Glutamatergic neuron (in vitro differentiated cells): Measurements from ENCODE around the gene ATG16L2. TPM values are rescaled to one million over a fixed set of nuclear protein-coding genes. Genes with fewer than 3 reads are reported as not detected.

Source experiments
- DNase-seq: peaks from one replicate; pipeline ENCODE4 v3.0.0; 2022
- H3K27ac Mint-ChIP-seq: one replicate; pipeline ENCODE4 v1.8.0; 2020; ENCODE audit warnings: mild to moderate bottlenecking, mixed read lengths, inconsistent platforms; ENCODE audit not compliant: unreplicated experiment
- H3K27me3 Mint-ChIP-seq: one replicate; pipeline ENCODE4 v1.8.0; 2020; ENCODE audit warnings: mild to moderate bottlenecking, moderate library complexity, mixed read lengths, inconsistent platforms; ENCODE audit not compliant: unreplicated experiment
- H3K36me3 Mint-ChIP-seq: one replicate; pipeline ENCODE4 v1.8.0; 2020; ENCODE audit warnings: mild to moderate bottlenecking, mixed read lengths, inconsistent platforms; ENCODE audit not compliant: unreplicated experiment
- H3K4me1 Mint-ChIP-seq: one replicate; pipeline ENCODE4 v1.8.0; 2020; ENCODE audit warnings: mild to moderate bottlenecking, low read depth, mixed read lengths, inconsistent platforms; ENCODE audit not compliant: unreplicated experiment
- H3K4me3 Mint-ChIP-seq: one replicate; pipeline ENCODE4 v1.8.0; 2020; ENCODE audit warnings: mild to moderate bottlenecking, mixed read lengths, inconsistent platforms; ENCODE audit not compliant: unreplicated experiment
- H3K9me3 Mint-ChIP-seq: one replicate; pipeline ENCODE4 v1.8.0; 2020; ENCODE audit warnings: mild to moderate bottlenecking, moderate library complexity, mixed read lengths, inconsistent platforms; ENCODE audit not compliant: unreplicated experiment
- long read RNA-seq: library from polyadenylated mRNA; unstranded; transcript quantifications from one replicate; pipeline ENCODE4 v2.0.0, GENCODE V29; 2020; ENCODE audit not compliant: unreplicated experiment
- total RNA-seq: library from RNA; stranded (reverse); fragmentation: NEBNext Ultra II Directional; extraction: Animal tissue kit (Norgen Biotek cat#: 25700); gene quantifications from one replicate; pipeline ENCODE4 v1.2.1, GENCODE V29; 2021; ENCODE audit not compliant: unreplicated experiment
- TF ChIP-seq, protein P1 (sequence below): fragments of 200-600 bp; sonication (generic); IDR thresholded peaks from one replicate; pipeline ENCODE4 v1.5.0; 2021; ENCODE audit not compliant: partially characterized antibody, unreplicated experiment

Gene ATG16L2, protein sequence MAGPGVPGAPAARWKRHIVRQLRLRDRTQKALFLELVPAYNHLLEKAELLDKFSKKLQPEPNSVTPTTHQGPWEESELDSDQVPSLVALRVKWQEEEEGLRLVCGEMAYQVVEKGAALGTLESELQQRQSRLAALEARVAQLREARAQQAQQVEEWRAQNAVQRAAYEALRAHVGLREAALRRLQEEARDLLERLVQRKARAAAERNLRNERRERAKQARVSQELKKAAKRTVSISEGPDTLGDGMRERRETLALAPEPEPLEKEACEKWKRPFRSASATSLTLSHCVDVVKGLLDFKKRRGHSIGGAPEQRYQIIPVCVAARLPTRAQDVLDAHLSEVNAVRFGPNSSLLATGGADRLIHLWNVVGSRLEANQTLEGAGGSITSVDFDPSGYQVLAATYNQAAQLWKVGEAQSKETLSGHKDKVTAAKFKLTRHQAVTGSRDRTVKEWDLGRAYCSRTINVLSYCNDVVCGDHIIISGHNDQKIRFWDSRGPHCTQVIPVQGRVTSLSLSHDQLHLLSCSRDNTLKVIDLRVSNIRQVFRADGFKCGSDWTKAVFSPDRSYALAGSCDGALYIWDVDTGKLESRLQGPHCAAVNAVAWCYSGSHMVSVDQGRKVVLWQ
- total RNA-seq = 6.9 TPM
- long read RNA-seq, partial matches to known transcripts = 0 of 3 reads
- long read RNA-seq, other reads (novel, unspliced or antisense) = 2 of 3 reads

DNA sequence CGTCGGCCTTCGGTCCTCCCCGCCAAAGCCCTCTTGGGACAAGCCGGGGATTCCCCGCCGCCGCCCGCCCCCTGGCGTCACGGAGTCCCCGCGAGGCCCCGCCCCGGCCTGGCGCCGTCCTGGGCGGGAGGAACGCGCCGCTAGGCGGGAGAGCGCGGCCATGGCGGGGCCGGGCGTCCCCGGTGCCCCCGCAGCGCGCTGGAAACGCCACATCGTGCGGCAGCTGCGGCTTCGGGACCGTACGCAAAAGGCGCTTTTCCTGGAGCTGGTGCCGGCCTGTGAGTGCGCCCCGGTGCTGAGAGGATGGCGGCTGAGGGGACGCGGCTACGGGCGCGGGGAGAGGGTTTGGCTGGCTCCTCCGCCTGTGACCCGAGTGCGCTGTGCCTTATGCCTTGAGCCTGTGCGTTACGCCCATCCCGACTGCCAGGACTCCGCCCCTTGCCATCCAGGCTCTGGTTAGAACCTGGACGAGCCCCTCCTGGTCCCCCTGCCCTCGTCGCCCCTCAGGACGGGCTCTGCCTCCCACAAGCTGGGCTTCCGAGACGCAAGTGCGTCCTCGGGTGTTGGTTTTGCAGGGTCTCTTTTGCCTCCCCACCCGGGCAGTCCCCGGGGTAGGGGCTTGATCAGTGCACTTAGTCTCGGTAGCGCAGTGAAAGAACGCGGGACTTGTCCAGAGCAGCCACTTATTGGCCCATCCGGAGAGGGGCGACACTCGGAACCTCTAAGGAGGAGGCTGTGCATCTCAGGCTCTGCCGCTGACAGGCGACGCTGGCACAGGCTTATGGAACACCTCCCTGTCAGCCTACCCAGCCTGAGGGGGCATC is at the start of gene ATG16L2:
Gene ATG16L2 (plus strand): TSS at position 126 of the 824 bp plus-strand sequence. CDS start 35 bp downstream, at position 161.
- Mint-ChIP-seq H3K4me1 (no peaks in the 10 kb centered on the region), H3K27me3 (peaks cover 16% of the 10 kb centered on the region), H3K4me3 (peak within 1 kb of the TSS; percentile 94), H3K27ac (peak within 1 kb of the TSS; percentile 28), H3K9me3 (peaks cover 2% of the 10 kb centered on the region), H3K36me3 (no peaks in the 10 kb centered on the region)
- peak; percentile 88 for DNase-seq
- TF ChIP-seq, protein P1, sequence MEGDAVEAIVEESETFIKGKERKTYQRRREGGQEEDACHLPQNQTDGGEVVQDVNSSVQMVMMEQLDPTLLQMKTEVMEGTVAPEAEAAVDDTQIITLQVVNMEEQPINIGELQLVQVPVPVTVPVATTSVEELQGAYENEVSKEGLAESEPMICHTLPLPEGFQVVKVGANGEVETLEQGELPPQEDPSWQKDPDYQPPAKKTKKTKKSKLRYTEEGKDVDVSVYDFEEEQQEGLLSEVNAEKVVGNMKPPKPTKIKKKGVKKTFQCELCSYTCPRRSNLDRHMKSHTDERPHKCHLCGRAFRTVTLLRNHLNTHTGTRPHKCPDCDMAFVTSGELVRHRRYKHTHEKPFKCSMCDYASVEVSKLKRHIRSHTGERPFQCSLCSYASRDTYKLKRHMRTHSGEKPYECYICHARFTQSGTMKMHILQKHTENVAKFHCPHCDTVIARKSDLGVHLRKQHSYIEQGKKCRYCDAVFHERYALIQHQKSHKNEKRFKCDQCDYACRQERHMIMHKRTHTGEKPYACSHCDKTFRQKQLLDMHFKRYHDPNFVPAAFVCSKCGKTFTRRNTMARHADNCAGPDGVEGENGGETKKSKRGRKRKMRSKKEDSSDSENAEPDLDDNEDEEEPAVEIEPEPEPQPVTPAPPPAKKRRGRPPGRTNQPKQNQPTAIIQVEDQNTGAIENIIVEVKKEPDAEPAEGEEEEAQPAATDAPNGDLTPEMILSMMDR = no peak

DNA sequence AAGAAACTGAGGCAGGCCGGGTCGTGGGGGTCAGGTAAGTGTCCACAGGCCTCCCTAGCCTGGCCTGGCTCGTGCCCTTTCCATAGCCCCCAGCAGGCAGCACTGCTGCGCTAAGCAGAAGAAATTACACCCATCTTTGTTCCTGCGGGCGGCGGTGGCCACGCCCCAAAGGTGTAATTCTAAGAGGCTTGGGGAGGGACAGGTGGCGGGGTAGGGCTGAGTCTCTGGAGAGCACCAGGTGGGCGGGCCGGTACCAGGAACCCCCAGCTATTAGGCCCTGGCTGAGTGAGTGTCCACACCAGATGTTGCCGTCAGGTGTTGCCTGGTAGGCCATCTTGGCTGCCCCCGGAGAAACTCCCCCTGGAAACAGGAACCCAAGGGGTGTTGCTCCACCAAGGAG is 49.7 kb upstream of the ATG16L2 start:
- H3K27ac Mint-ChIP-seq = no peak overlapping the region

DNA sequence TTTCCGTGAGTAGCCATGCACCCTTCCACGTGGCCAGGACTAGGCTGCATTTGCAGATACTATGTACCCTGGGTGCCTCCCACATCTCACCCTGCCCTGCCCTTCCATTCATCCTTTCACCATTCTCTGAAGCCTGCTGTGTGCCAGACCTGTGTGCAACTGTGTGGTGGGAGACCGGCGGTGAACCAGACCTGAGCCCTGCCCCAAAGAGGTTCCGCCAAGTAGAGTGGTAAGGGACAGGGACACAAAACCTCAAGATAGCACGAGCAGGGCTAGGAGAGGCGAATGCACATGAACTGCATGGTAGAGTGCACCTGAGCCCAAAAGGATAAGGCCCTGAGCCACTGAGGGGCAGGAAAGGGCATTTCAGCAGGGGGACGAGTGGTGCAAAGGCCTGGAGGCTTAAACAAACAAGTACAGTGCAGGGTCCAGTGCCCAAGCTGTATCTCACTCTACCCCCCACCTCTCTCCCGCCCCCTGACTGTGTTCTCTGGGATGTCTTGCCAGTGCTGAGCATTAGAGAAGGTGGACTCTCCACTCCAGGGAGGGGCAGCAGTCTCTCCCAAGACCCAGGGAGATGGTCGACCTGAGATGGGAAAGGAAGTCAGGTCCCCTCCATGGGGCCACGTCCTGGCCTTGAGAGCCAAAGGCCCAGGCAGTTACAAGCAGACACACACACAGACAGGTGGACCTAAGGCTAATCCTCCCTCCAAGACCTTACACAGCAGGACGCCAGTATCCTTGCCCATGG is 47.9 kb upstream of the ATG16L2 start:
- Mint-ChIP-seq H3K4me3 (no peak overlapping the region), H3K9me3 (no peaks in the 10 kb centered on the region), H3K27ac (no peak overlapping the region), H3K4me1 (peaks cover 7% of the 10 kb centered on the region), H3K36me3 (no peaks in the 10 kb centered on the region), H3K27me3 (peaks cover 1% of the 10 kb centered on the region)
- TF ChIP-seq, protein P1 = no peak
- no peak for DNase-seq

More for the DNA sequence above, 49.7 kb upstream of the ATG16L2 start:
- peaks cover 7% of the 10 kb centered on the region for H3K4me1 Mint-ChIP-seq
- H3K36me3 Mint-ChIP-seq = no peaks in the 10 kb centered on the region
- H3K9me3 Mint-ChIP-seq = no peaks in the 10 kb centered on the region
- H3K27me3 Mint-ChIP-seq = peaks cover under 1% of the 10 kb centered on the region
- TF ChIP-seq, protein P1 = no peak
- DNase-seq = no peak
- no peak overlapping the region for H3K4me3 Mint-ChIP-seq

DNA sequence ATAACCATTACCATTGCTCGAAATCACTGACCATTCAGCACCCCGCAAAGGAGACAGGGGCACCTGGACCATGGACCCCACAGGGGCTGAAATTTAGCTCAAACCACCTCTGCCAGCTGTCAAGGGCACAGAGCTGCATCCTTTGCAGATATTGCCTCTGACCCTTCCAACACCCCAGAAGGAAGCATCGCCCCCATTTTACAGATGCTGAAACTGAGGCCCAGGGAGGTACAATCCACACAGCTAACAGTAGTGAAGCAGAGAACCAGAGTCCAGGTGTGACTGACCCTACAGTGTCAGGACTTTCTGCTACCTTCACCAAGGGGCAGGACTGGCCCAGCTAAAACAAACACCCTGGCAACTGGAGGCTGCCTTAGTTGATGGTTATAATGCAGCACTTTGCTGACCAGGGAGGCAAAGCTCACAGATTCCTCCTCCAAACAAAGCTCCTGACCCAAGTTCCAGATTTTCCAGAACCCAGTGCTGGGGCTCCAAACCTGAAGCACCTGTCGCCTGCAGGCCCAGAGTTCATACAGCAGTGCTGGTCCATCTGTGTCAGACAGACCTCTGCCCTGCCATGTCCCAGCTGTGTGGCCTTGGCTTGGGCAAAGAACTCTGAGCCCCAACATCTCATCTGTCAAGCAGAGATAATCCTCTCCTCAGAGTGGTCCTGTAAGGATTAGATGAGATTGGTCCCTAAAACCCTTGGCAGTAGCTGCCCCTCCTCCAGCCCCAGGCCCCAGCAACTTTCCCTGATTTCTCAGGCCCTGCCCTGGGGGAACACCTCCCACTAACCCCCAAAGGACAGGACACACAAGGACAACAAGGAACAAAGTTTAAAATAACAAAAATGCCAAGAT is 46.8 kb upstream of the ATG16L2 start:
- Mint-ChIP-seq H3K9me3 (peaks cover 2% of the 10 kb centered on the region), H3K27me3 (peaks cover 1% of the 10 kb centered on the region), H3K27ac (no peak overlapping the region), H3K36me3 (no peaks in the 10 kb centered on the region), H3K4me1 (peaks cover 10% of the 10 kb centered on the region), H3K4me3 (no peak overlapping the region)
- TF ChIP-seq, protein P1 = no peak
- no peak for DNase-seq
